ENCODE measurements around the gene FXYD3. TPM values are rescaled to one million over a fixed set of nuclear protein-coding genes. Genes with fewer than 3 reads are reported as not detected.

Gene FXYD3
- total and polyA plus RNA-seq, 9 donors: 0.23 to 33.2 (median 3.8) TPM; not detected in 2

DNA sequence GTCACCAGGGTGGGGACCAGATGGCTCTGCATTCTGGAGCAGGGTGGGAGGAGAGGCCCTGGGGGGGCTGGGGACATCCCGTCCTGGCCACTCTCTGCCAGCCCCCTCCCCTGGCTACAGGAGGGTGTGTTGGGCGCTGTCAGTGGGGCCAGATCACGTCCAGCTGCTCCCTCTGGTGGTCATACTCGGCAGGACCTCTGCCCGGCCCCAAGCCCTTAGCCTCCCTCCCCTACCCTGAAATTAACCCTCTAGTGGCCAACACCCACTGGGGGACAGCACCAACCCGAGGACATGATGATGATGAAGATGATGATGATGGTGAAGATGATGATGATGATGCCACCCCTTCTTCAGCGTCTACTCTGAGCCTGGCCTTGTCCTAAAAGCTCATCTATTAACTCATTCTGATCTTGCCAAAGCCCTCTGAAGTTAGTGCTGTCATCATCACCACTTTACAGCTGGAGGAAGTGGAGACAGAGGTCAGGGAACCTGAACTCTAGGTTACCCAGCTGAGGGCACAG, 19.8 kb downstream of the FXYD3 start:
- Histone ChIP-seq H3K27ac (peak overlapping the region; percentile 70 to 78), H3K27me3 (no peaks in the 10 kb centered on the region), H3K4me1 (ENCODE audit: insufficient read depth) (peaks cover 12% of the 10 kb centered on the region), H3K36me3 (no peaks in the 10 kb centered on the region), H3K4me3 (peak overlapping the region; percentile 27), H3K9me3 (no peaks in the 10 kb centered on the region)
- WGBS, 3 donors: 0 to 3% (median 0%) methylated on average over 5 to 7 of the region's 7 CpGs
- intact Hi-C loops (cut with DNase I): no loop called here
- peak; percentile 80 to 94 (median 88) for TF ChIP-seq CTCF (IDR thresholded peaks at IDR 0.05)
- TF ChIP-seq POLR2A (IDR thresholded peaks at IDR 0.05): no peak
- DNase-seq: peak; percentile 69 to 91 (median 85)

DNA sequence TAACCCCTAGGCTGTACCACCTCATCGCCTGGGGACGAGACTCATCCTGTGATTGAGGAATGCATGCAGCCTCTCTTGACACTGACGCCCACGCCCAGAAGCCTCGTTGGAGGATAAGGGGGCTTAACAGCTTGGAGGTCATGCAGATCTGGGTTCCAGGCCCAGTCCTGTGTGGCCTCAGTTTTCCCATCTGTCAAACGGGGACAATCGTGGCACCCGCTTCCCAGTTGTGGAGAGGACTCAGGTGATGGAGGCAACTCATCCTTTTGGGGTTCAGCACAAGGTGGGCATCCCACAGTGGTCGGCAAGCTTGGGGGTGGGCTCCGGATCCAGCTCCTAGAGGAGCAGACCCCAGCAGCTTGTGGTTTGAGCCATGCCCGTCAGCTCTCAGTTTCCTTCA, 20.6 kb downstream of the FXYD3 start:
- DNase-seq: no peak
- Histone ChIP-seq H3K27me3 (no peaks in the 10 kb centered on the region), H3K36me3 (no peaks in the 10 kb centered on the region), H3K4me3 (no peak overlapping the region), H3K9me3 (no peaks in the 10 kb centered on the region), H3K27ac (no peak overlapping the region), H3K4me1 (ENCODE audit: insufficient read depth) (peaks cover 12% of the 10 kb centered on the region)
- WGBS, 3 donors: 62 to 66% (median 65%) methylated on average over 11 of the region's 11 CpGs
- no peak for TF ChIP-seq CTCF (IDR thresholded peaks at IDR 0.05)
- TF ChIP-seq EP300 (IDR thresholded peaks at IDR 0.05): no peak
- no peak for TF ChIP-seq POLR2A (IDR thresholded peaks at IDR 0.05)
- intact Hi-C loops (cut with DNase I): no loop called here

DNA sequence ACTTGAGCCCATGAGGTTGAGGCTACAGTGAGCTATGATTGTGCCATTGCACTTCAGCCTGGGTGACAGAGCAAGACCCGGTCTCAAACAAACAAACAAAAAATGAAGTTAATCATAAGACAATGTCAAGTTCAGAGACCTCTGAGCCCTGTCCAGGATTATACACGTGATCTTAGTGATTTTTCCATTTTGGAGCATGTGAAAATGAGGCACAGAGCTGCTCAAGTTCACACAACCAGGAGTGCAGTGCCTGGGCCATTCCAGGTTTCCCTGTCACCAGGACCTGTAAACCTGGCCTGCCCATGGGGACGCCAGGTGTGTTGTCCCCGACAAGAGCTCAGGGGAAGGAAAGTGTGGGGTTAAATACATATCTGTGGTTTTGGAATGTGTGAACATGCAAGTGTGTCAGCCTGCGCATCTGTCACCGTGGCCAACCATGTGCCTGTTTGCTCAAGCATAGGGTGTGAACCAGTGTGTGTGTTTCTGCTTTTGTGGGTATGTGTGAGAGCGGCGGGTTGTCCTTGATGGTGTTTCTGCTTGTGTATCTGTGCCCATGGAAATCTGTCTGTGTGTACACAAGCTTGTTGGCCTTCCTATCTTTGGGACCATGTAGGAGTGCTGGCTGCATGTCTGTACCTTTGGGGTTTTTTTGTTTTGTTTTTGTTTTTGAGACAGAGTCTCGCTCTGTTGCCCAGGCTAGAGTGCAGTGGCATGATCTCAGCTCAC, 21.5 kb downstream of the FXYD3 start:
- H3K9me3 ChIP-seq: no peaks in the 10 kb centered on the region
- H3K4me3 ChIP-seq: no peak overlapping the region
- no peak overlapping the region for H3K27ac ChIP-seq
- DNase-seq: no peak
- intact Hi-C loops (cut with DNase I): no loop called here
- H3K36me3 ChIP-seq: no peaks in the 10 kb centered on the region
- no peak for TF ChIP-seq POLR2A (IDR thresholded peaks at IDR 0.05)
- no peak for TF ChIP-seq CTCF (IDR thresholded peaks at IDR 0.05)
- no peak for TF ChIP-seq EP300 (IDR thresholded peaks at IDR 0.05)
- 61 to 69% (median 64%) methylated on average over 9 of the region's 9 CpGs for WGBS, 3 donors
- peaks cover 12% of the 10 kb centered on the region for H3K4me1 ChIP-seq (ENCODE audit: insufficient read depth)
- H3K27me3 ChIP-seq: no peaks in the 10 kb centered on the region

DNA sequence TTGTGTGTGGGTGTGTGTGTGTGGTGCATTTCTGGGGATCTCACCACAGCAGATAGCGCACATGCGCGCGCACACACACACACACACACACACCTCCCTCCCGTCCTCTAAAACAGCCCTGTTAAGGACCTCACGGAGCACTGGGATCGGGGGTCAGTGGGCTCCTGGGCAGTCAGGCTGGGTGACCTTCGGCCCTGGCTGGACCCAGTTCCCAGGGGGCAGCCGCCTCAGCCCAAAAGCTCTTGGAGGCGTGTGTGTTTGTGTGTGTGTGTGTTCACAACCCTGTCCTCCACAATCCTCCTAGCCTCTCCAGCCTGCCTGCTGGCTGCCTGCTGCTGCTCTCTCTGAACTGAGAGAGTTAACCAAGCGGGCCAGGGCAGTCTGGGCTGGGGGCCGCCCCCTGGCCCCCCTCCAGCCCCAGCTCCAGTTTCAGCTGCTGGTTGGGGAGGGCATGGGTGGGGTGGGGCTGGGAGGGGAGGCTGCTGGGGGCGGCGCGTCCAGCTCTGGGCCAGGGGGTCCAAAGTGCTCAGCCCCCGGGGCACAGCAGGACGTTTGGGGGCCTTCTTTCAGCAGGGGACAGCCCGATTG, 22.8 kb downstream of the FXYD3 start, which contains the start of gene FXYD1:
TSS of gene FXYD1 (plus strand) at position 520 of the 588 bp plus-strand sequence. CDS start 1,256 bp downstream, outside the sequence.
- no peaks in the 10 kb centered on the region for H3K36me3 ChIP-seq
- intact Hi-C loops (cut with DNase I): loop anchor here in 1 of 4 donors (2.0 kb wide), 1 partner anchor 14 kb away; no protein-coding TSS in a partner anchor
- TF ChIP-seq POLR2A (IDR thresholded peaks at IDR 0.05) (no peak), CTCF (IDR thresholded peaks at IDR 0.05) (no peak), EP300 (IDR thresholded peaks at IDR 0.05) (no peak)
- peaks cover 12% of the 10 kb centered on the region for H3K4me1 ChIP-seq (ENCODE audit: insufficient read depth)
- H3K9me3 ChIP-seq: no peaks in the 10 kb centered on the region
- no peaks in the 10 kb centered on the region for H3K27me3 ChIP-seq
- H3K4me3 ChIP-seq: peak within 1 kb of the TSS; percentile 52
- peak; percentile 62 to 83 (median 79) for DNase-seq
- WGBS, 3 donors: 14 to 21% (median 17%) methylated on average over 15 to 18 of the region's 18 CpGs
- peak within 1 kb of the TSS; percentile 62 to 95 for H3K27ac ChIP-seq
